Progenitor cell of endocrine pancreas (in vitro differentiated cells): ENCODE data around the gene CPA5. TPM values are rescaled to one million over a fixed set of nuclear protein-coding genes. Genes with fewer than 3 reads are reported as not detected.
A peak's percentile ranks its signal among the peaks of the same experiment; 100 is the strongest.

ENCODE experiments used
- DNase-seq: peaks from one replicate; pipeline ENCODE4 v3.0.0; 2021; ENCODE audit warnings: low spot score; ENCODE audit not compliant: unreplicated experiment
- H3K27ac Mint-ChIP-seq: 2 replicates; pipeline ENCODE4 v1.8.0; 2021; ENCODE audit warnings: mild to moderate bottlenecking, moderate library complexity, mixed read lengths
- H3K27me3 Mint-ChIP-seq: 2 replicates; pipeline ENCODE4 v1.8.0; 2021; ENCODE audit warnings: mixed read lengths
- H3K36me3 Mint-ChIP-seq: 2 replicates; pipeline ENCODE4 v1.8.0; 2022; ENCODE audit warnings: mixed read lengths; ENCODE audit not compliant: insufficient read depth
- H3K4me1 Mint-ChIP-seq: 2 replicates; pipeline ENCODE4 v1.8.0; 2021; ENCODE audit warnings: low read depth, mixed read lengths
- H3K4me3 Mint-ChIP-seq: 2 replicates; pipeline ENCODE4 v1.8.0; 2021; ENCODE audit warnings: low read depth, mild to moderate bottlenecking, moderate library complexity, mixed read lengths
- H3K9me3 Mint-ChIP-seq: 2 replicates; pipeline ENCODE4 v1.8.0; 2021; ENCODE audit warnings: low read depth, mixed read lengths
- CTCF ChIP-seq: fragments of 200-600 bp; sonication (generic); IDR thresholded peaks from one replicate; pipeline ENCODE4 v1.5.0; 2021; ENCODE audit warnings: antibody characterized with exemption, mild to moderate bottlenecking; ENCODE audit not compliant: unreplicated experiment
- total RNA-seq: library from RNA; stranded (reverse); gene quantifications from 2 replicates; pipeline ENCODE4 v1.2.1, GENCODE V29; 2021

CPA5 gene
- total RNA-seq, 1 donor from 2014 or later = not detected

GRCh38 chr7:130387628-130388403 is 43.2 kb downstream of the CPA5 start:
- H3K9me3 Mint-ChIP-seq = peaks cover 8% of the 10 kb centered on the region
- no peak overlapping the region for H3K27ac Mint-ChIP-seq
- no peaks in the 10 kb centered on the region for H3K27me3 Mint-ChIP-seq
- peaks cover 6% of the 10 kb centered on the region for H3K36me3 Mint-ChIP-seq
- no peak for DNase-seq
- peaks cover 9% of the 10 kb centered on the region for H3K4me1 Mint-ChIP-seq
- H3K4me3 Mint-ChIP-seq = no peak overlapping the region
- no peak for TF ChIP-seq CTCF

GRCh38 chr7:130388671-130389070 is 44.1 kb downstream of the CPA5 start:
- no peak for TF ChIP-seq CTCF

GRCh38 chr7:130390486-130390885 is 45.9 kb downstream of the CPA5 start:
- H3K27ac Mint-ChIP-seq = no peak overlapping the region
- TF ChIP-seq CTCF = no peak
- H3K4me3 Mint-ChIP-seq = no peak overlapping the region
- peaks cover 8% of the 10 kb centered on the region for H3K9me3 Mint-ChIP-seq
- peaks cover 8% of the 10 kb centered on the region for H3K36me3 Mint-ChIP-seq
- H3K27me3 Mint-ChIP-seq = no peaks in the 10 kb centered on the region
- H3K4me1 Mint-ChIP-seq = peaks cover 16% of the 10 kb centered on the region
- no peak for DNase-seq

More at GRCh38 chr7:130388671-130389070, 44.1 kb downstream of the CPA5 start:
- Mint-ChIP-seq H3K27me3 (no peaks in the 10 kb centered on the region), H3K9me3 (peaks cover 8% of the 10 kb centered on the region), H3K4me1 (peaks cover 11% of the 10 kb centered on the region), H3K27ac (peak overlapping the region; percentile 68), H3K36me3 (peaks cover 6% of the 10 kb centered on the region), H3K4me3 (no peak overlapping the region)
- DNase-seq = no peak

- H3K36me3 Mint-ChIP-seq = peaks cover 10% of the 10 kb centered on the region
- no peak overlapping the region for H3K4me3 Mint-ChIP-seq
- TF ChIP-seq CTCF = no peak
- no peaks in the 10 kb centered on the region for H3K27me3 Mint-ChIP-seq
- DNase-seq = no peak
- H3K27ac Mint-ChIP-seq = no peak overlapping the region
- peaks cover 18% of the 10 kb centered on the region for H3K4me1 Mint-ChIP-seq
- peaks cover 4% of the 10 kb centered on the region for H3K9me3 Mint-ChIP-seq
Observed at GRCh38 chr7:130393101-130393561, 48.5 kb downstream of the CPA5 start.

- Mint-ChIP-seq H3K4me1 (peaks cover 18% of the 10 kb centered on the region), H3K9me3 (no peaks in the 10 kb centered on the region), H3K27me3 (no peaks in the 10 kb centered on the region), H3K4me3 (no peak overlapping the region), H3K36me3 (peaks cover 8% of the 10 kb centered on the region), H3K27ac (peak overlapping the region; percentile 47)
- no peak for DNase-seq
- no peak for TF ChIP-seq CTCF
Observed at GRCh38 chr7:130393841-130394411, 49.3 kb downstream of the CPA5 start.
